Uterus (tissue), 2 donors: ENCODE results near the gene TCEANC.

ENCODE experiments used
- CTCF ChIP-seq, 4 experiments: fragments of 200-600 bp in 2 of 4; fragments of 450-650 bp in 2 of 4; sonication (generic) in 2 of 4; IDR thresholded peaks; one replicate each; pipeline ENCODE4 v1.5.1; 2016 to 2019; ENCODE audit warnings: antibody characterized with exemption in 4 of 4, mild to moderate bottlenecking in 2 of 4, moderate library complexity in 1 of 4
- POLR2A ChIP-seq, 2 donors: fragments of 450-650 bp; IDR thresholded peaks; one replicate each; pipeline ENCODE4 v1.6.1; 2016; ENCODE audit warnings: antibody characterized with exemption in 2 of 2, mild to moderate bottlenecking in 1 of 2, moderate library complexity in 1 of 2

GRCh38 chrX:13703135-13703534 is 50.2 kb downstream of the TCEANC start:
- TF ChIP-seq CTCF (IDR thresholded peaks at IDR 0.05) = no peak
- no peak for TF ChIP-seq POLR2A (IDR thresholded peaks at IDR 0.05)
